Effector CD4-positive, alpha-beta T cell (primary cell): ENCODE measurements around the gene TEPSIN.
"Not testable (repeated sequence)": the region's sequence is repeated elsewhere in the genome, so short reads cannot be mapped to it uniquely, and the experiment has no call there.

ENCODE experiments used
- DNase-seq: peaks from one replicate; pipeline ENCODE4 v3.0.0-alpha.2; 2020

Gene TEPSIN

GRCh38 chr17:81234940-81235821 is 3.7 kb downstream of the TEPSIN start:
- no peak for DNase-seq

GRCh38 chr17:81234506-81234855 is 4.4 kb downstream of the TEPSIN start:
- no peak for DNase-seq

GRCh38 chr17:81233811-81234505 is 4.9 kb downstream of the TEPSIN start:
- no peak for DNase-seq

GRCh38 chr17:81233316-81233715 is 5.5 kb downstream of the TEPSIN start:
- no peak for DNase-seq

- no peak for DNase-seq
These were observed 6.1 kb downstream of the TEPSIN start for GRCh38 chr17:81232616-81233241.

- no peak for DNase-seq
These were observed 6.9 kb downstream of the TEPSIN start for GRCh38 chr17:81231766-81232581.

GRCh38 chr17:81231121-81231645 is 7.7 kb downstream of the TEPSIN start:
- no peak for DNase-seq

DNA sequence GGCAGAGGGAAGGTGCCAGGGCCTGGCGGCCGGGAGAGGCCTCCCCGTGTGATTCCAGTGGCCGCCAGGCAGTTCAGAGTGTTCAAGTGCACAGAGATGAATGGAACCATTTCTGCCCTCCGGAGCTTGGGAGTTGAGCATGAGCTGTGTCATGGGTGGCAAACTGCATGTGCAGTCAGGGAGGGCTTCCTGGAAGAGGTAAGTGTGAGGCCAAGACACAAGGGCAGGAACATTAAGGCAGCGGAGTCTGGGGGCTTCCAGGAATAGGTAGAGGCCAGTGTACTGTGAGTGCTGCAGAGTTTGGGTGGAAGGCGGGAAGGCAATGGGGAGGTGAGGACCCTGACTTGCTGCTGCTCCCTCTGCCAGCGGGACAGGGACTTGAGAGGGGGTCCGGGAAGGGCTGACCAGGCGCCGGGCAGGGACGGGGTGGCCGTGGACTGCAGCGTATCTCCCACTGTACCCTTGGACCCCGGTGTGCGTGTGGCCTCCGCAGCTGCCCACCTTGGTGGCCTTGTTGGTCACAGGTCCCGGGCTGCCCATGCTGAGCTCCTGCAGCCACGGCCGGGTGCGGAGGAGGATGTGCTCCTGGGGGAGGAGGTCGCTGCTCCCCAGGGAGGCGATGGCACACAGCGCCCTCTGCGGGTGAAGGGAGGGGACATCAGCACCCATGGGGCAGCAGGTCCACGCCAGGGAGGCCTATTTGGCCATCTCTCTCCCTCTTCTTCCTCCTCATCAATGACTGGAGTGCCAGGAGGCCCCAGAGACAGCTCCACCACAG is 8.6 kb downstream of the TEPSIN start:
- DNase-seq = no peak

- DNase-seq = no peak
These were observed 9.3 kb downstream of the TEPSIN start for GRCh38 chr17:81229666-81229920.

- DNase-seq = no peak
These were observed 9.8 kb downstream of the TEPSIN start for GRCh38 chr17:81228834-81229665.

GRCh38 chr17:81228420-81228819 is 10.4 kb downstream of the TEPSIN start:
- no peak for DNase-seq

GRCh38 chr17:81227630-81228029 is 11.2 kb downstream of the TEPSIN start:
- DNase-seq = not testable (repeated sequence)

GRCh38 chr17:81223762-81224130 is 15.1 kb downstream of the TEPSIN start:
- DNase-seq = no peak

GRCh38 chr17:81222906-81223761 is 15.7 kb downstream of the TEPSIN start, which contains the start of gene CEP131:
Gene CEP131, minus strand, starts transcription at chr17:81222965. Its CDS starts 2,909 bp downstream, at chr17:81220056.
- DNase-seq = peak; percentile 98

GRCh38 chr17:81222620-81222905 is 16.3 kb downstream of the TEPSIN start:
- DNase-seq = no peak

DNA sequence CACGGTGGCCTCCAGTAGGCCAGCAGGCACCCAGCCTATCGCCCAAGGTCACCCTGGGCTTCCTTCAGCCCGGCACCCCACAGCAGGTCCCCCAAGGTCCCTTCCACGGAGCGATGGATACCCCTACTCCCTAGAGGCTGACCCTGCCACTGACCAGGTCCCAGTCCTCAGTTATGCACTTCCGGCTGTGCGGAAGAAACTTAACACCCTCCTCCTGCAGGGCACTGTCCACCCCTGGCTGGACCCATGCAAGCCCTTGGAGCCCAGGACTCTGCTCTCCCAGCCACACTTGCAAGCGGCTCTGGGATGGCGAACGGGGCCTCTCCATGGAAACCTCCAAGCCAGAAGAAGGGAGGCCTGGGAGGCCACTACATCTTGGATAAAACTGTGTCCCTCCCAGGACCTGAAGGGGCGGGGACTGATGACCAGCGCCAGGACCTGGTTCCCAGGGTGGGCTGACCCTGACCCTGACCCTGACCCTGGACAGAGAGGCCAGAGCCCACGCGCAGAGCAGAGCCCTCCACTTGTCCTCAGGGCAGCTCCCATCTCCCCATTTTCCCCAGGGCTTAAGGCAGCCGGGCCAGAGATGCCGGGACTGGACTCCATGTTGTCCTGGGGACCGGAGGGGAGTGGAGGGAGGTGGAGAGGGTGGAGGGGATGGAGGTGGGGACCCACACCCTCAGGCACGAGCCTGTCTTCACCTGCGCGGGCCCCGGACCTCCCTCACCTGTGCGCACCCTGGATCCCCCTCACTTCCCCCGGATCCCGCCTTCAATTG is 16.8 kb downstream of the TEPSIN start:
- no peak for DNase-seq

- no peak for DNase-seq
These were observed 17.4 kb downstream of the TEPSIN start for GRCh38 chr17:81221371-81221841.

GRCh38 chr17:81219476-81220180 is 19.2 kb downstream of the TEPSIN start:
- no peak for DNase-seq

DNA sequence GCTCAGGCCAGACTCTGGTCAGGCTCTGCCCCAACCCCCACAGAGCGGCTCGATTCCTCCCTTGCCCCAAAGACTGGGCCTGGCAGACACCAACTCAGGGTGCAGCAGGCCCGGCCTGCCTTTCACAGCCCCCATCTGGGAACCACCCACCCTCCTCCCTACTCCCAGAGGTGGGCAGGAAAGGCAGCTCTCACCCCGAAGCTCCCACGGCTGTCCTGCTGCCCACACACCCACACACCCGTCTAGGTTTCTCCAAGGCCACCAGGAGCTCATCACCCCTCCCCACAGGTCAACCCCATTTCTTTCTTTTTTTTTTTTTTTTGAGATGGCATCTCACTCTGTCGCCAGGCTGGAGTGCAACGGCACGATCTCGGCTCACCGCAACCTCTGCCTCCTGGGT is 19.9 kb downstream of the TEPSIN start:
- DNase-seq = no peak
